Islet of Langerhans (tissue), 1 donor: ENCODE results near the gene AQP7.
"Not testable (repeated sequence)": the region's sequence is repeated elsewhere in the genome, so short reads cannot be mapped to it uniquely, and the experiment has no call there.

Source experiments
- FAIRE-seq: peaks from one replicate; lab custom pipeline; 2011; peaks lifted over from hg19 to GRCh38; lab: Jason Lieb, UNC

AQP7 gene

GRCh38 chr9:33395159-33395879 is 7.0 kb downstream of the AQP7 start:
- FAIRE-seq = not testable (repeated sequence)

GRCh38 chr9:33393986-33394385 is 8.4 kb downstream of the AQP7 start:
- FAIRE-seq = not testable (repeated sequence)

- FAIRE-seq = no peak
Observed at GRCh38 chr9:33393581-33393980, 8.8 kb downstream of the AQP7 start.

- FAIRE-seq = not testable (repeated sequence)
Observed at GRCh38 chr9:33392591-33393021, 9.8 kb downstream of the AQP7 start.

- FAIRE-seq = not testable (repeated sequence)
Observed at GRCh38 chr9:33391111-33391771, 11.1 kb downstream of the AQP7 start.

GRCh38 chr9:33388110-33388994 is 14.0 kb downstream of the AQP7 start:
- no peak for FAIRE-seq

- not testable (repeated sequence) for FAIRE-seq
Observed at GRCh38 chr9:33386998-33387397, 15.4 kb downstream of the AQP7 start.

- not testable (repeated sequence) for FAIRE-seq
Observed at GRCh38 chr9:33386641-33386996, 15.7 kb downstream of the AQP7 start.

- FAIRE-seq = not testable (repeated sequence)
Observed at GRCh38 chr9:33385979-33386640, 16.3 kb downstream of the AQP7 start.

- not testable (repeated sequence) for FAIRE-seq
Observed at GRCh38 chr9:33385536-33385935, 16.8 kb downstream of the AQP7 start.

- FAIRE-seq = not testable (repeated sequence)
Observed at GRCh38 chr9:33383396-33383795, 19.0 kb downstream of the AQP7 start.

GRCh38 chr9:33382397-33382796 is 20.0 kb downstream of the AQP7 start:
- not testable (repeated sequence) for FAIRE-seq

- FAIRE-seq = no peak
Observed at GRCh38 chr9:33381231-33381791, 21.1 kb downstream of the AQP7 start.

- FAIRE-seq = no peak
Observed at GRCh38 chr9:33380390-33381094, 21.8 kb downstream of the AQP7 start.

GRCh38 chr9:33379666-33380389 is 22.5 kb downstream of the AQP7 start:
- FAIRE-seq = no peak

- no peak for FAIRE-seq
Observed at GRCh38 chr9:33378121-33378795, 24.1 kb downstream of the AQP7 start.

GRCh38 chr9:33377089-33377715 is 25.2 kb downstream of the AQP7 start:
- no peak for FAIRE-seq

- FAIRE-seq = no peak
Observed at GRCh38 chr9:33375841-33376321, 26.5 kb downstream of the AQP7 start.

GRCh38 chr9:33375238-33375840 is 27.0 kb downstream of the AQP7 start:
- FAIRE-seq = no peak
